H1 (cell line): Measurements from ENCODE around the gene LSM6. TPM values are rescaled to one million over a fixed set of nuclear protein-coding genes. Genes with fewer than 3 reads are reported as not detected.
A peak's percentile ranks its signal among the peaks of the same experiment; 100 is the strongest.

ENCODE experiments used
- CTCF ChIA-PET: fragments of 300-600 bp; sonication (Branson Sonifier 250); formaldehyde crosslinking; loops from one replicate; lab custom pipeline; 2021; ENCODE audit not compliant: partially characterized antibody; lab: Charles Lee
- POLR2A ChIA-PET: fragments of 300-600 bp; sonication (Branson Sonifier 250); formaldehyde crosslinking; loops from one replicate; lab custom pipeline; 2021; ENCODE audit warnings: inconsistent platforms; ENCODE audit not compliant: partially characterized antibody; lab: Charles Lee
- DNase-seq, 2 experiments: peaks; one replicate each; pipeline versions ENCODE4 v3.0.0 to v3.0.0-alpha.2; 2010 to 2022; ENCODE audit warnings: low spot score in 2 of 2, low read depth in 1 of 2, mixed read lengths in 1 of 2
- FAIRE-seq: peaks from 2 replicates; lab custom pipeline; 2011; peaks lifted over from hg19 to GRCh38; lab: Jason Lieb, UNC
- H2AFZ ChIP-seq: 2 replicates; pipeline ENCODE4 v1.8.1; 2012; ENCODE audit warnings: low read length, inconsistent platforms
- H2AK5ac ChIP-seq: 2 replicates; pipeline ENCODE4 v1.6.1; 2013; ENCODE audit warnings: low read depth, low read length
- H2BK120ac ChIP-seq: replicated peaks from 2 replicates; pipeline ENCODE3; 2013; ENCODE audit warnings: low read depth, low read length, inconsistent platforms
- H2BK12ac ChIP-seq: 2 replicates; pipeline ENCODE4 v1.6.1; 2013; ENCODE audit warnings: low read depth, low read length
- H2BK15ac ChIP-seq: 2 replicates; pipeline ENCODE4 v1.6.1; 2013; ENCODE audit warnings: low read length
- H2BK20ac ChIP-seq: 2 replicates; pipeline ENCODE4 v1.6.1; 2013; ENCODE audit warnings: low read length
- H2BK5ac ChIP-seq: 2 replicates; pipeline ENCODE4 v1.6.1; 2013; ENCODE audit warnings: low read depth, low read length
- H3K14ac ChIP-seq: 2 replicates; pipeline ENCODE4 v1.6.1; 2013; ENCODE audit warnings: inconsistent platforms; ENCODE audit not compliant: insufficient read length
- H3K18ac ChIP-seq: 2 replicates; pipeline ENCODE4 v1.6.1; 2013; ENCODE audit warnings: low read length; ENCODE audit errors: extremely low read depth
- H3K23ac ChIP-seq: 2 replicates; pipeline ENCODE4 v1.6.1; 2013; ENCODE audit warnings: inconsistent platforms; ENCODE audit not compliant: insufficient read length
- H3K23me2 ChIP-seq: 2 replicates; pipeline ENCODE4 v1.6.1; 2013; ENCODE audit warnings: low read depth, low read length
- H3K27ac ChIP-seq: 2 replicates; pipeline ENCODE4 v1.6.1; 2011; ENCODE audit warnings: low read depth, low read length, inconsistent platforms
- H3K27me3 ChIP-seq, 4 experiments: replicated peaks in 1 of 4; 1 replicate in 1 of 4; 2 replicates in 3 of 4; pipeline versions ENCODE4 v1.6.1 to v1.8.1; 2011 to 2013; ENCODE audit warnings: low read length in 3 of 4, mild to moderate bottlenecking in 3 of 4, inconsistent platforms in 2 of 4, mixed read lengths in 2 of 4, moderate library complexity in 1 of 4; ENCODE audit not compliant: control insufficient read depth in 3 of 4, insufficient read depth in 3 of 4; ENCODE audit errors: extremely low read depth in 1 of 4
- H3K36me3 ChIP-seq, 4 experiments: 2 replicates each; pipeline versions ENCODE4 v1.6.1 to v1.8.1; 2011 to 2013; ENCODE audit warnings: mild to moderate bottlenecking in 4 of 4, low read length in 3 of 4, moderate library complexity in 2 of 4, control low read depth in 1 of 4, inconsistent platforms in 1 of 4; ENCODE audit not compliant: insufficient read depth in 4 of 4, control insufficient read depth in 2 of 4
- H3K4ac ChIP-seq: replicated peaks from 2 replicates; pipeline ENCODE3; 2013; ENCODE audit warnings: low read length, low read depth, mixed read lengths, inconsistent platforms; ENCODE audit not compliant: insufficient read length
- H3K4me1 ChIP-seq, 4 experiments: replicated peaks in 1 of 4; 1 replicate in 1 of 4; 2 replicates in 3 of 4; pipeline versions ENCODE4 v1.6.1 to v1.8.1; 2011 to 2013; ENCODE audit warnings: low read length in 3 of 4, inconsistent platforms in 2 of 4, mixed read lengths in 1 of 4; ENCODE audit not compliant: insufficient read depth in 4 of 4, control insufficient read depth in 3 of 4
- H3K4me2 ChIP-seq, 2 experiments: 2 replicates each; pipeline versions ENCODE4 v1.6.1 to v1.8.1; 2011 to 2013; ENCODE audit warnings: low read depth in 2 of 2, low read length in 2 of 2, control low read depth in 1 of 2, inconsistent platforms in 1 of 2, mild to moderate bottlenecking in 1 of 2; ENCODE audit not compliant: insufficient read depth in 1 of 2
- H3K4me3 ChIP-seq, 4 experiments: fragments of 200-600, 300-600 bp in 1 of 4; sonication (generic), shearing (Covaris generic), sonication (Bioruptor Twin) in 1 of 4; 2 replicates each; pipeline versions ENCODE4 v1.5.1 to v1.8.1; 2011 to 2016; ENCODE audit warnings: low read length in 4 of 4, low read depth in 3 of 4, control low read depth in 2 of 4, inconsistent platforms in 2 of 4, mild to moderate bottlenecking in 2 of 4, mixed read lengths in 1 of 4, moderate library complexity in 1 of 4; ENCODE audit not compliant: insufficient read depth in 2 of 4; ENCODE audit errors: extremely low read depth in 1 of 4
- H3K56ac ChIP-seq: replicated peaks from 2 replicates; pipeline ENCODE3; 2013; ENCODE audit warnings: low read depth, mild to moderate bottlenecking, mixed read lengths, low read length, inconsistent platforms; ENCODE audit not compliant: insufficient read length
- H3K79me1 ChIP-seq: 2 replicates; pipeline ENCODE4 v1.6.1; 2013; ENCODE audit warnings: low read depth, low read length, control low read depth
- H3K79me2 ChIP-seq, 2 experiments: 2 replicates each; pipeline versions ENCODE4 v1.6.1 to v1.8.1; 2012 to 2013; ENCODE audit warnings: low read length in 2 of 2, mild to moderate bottlenecking in 2 of 2, inconsistent platforms in 1 of 2; ENCODE audit not compliant: insufficient read depth in 2 of 2, control insufficient read depth in 1 of 2
- H3K9ac ChIP-seq, 4 experiments: replicated peaks in 1 of 4; 1 replicate in 1 of 4; 2 replicates in 3 of 4; pipeline versions ENCODE4 v1.6.1 to v1.8.1; 2011 to 2013; ENCODE audit warnings: low read depth in 3 of 4, low read length in 3 of 4, control low read depth in 2 of 4, mild to moderate bottlenecking in 2 of 4, moderate library complexity in 2 of 4, inconsistent platforms in 1 of 4; ENCODE audit errors: extremely low read depth in 1 of 4
- H3K9me3 ChIP-seq, 2 experiments: 2 replicates each; pipeline versions ENCODE4 v1.6.1 to v1.8.1; 2012 to 2013; ENCODE audit warnings: mild to moderate bottlenecking in 2 of 2, moderate library complexity in 2 of 2, control low read depth in 1 of 2, inconsistent platforms in 1 of 2, low read depth in 1 of 2, low read length in 1 of 2, mixed read lengths in 1 of 2; ENCODE audit not compliant: insufficient read depth in 2 of 2
- H4K20me1 ChIP-seq, 2 experiments: replicated peaks in 1 of 2; 2 replicates each; pipeline versions ENCODE3 to v1.8.1; 2011 to 2013; ENCODE audit warnings: inconsistent platforms in 2 of 2, low read length in 2 of 2, mild to moderate bottlenecking in 1 of 2; ENCODE audit not compliant: insufficient read depth in 2 of 2, control insufficient read depth in 1 of 2
- H4K5ac ChIP-seq: 2 replicates; pipeline ENCODE4 v1.6.1; 2013; ENCODE audit warnings: low read length, low read depth, mixed read lengths, inconsistent platforms; ENCODE audit not compliant: insufficient read length
- H4K8ac ChIP-seq: 2 replicates; pipeline ENCODE4 v1.8.0; 2013; ENCODE audit warnings: mild to moderate bottlenecking, moderate library complexity, low read length, inconsistent platforms; ENCODE audit not compliant: insufficient read depth; ENCODE audit errors: extremely low read depth
- H4K91ac ChIP-seq: replicated peaks from 2 replicates; pipeline ENCODE3; 2013; ENCODE audit warnings: low read length, mixed read lengths, inconsistent platforms; ENCODE audit not compliant: insufficient read length
- ATF3 ChIP-seq: IDR thresholded peaks from 2 replicates; pipeline ENCODE4 v1.6.1; 2011; ENCODE audit warnings: low read depth, mild to moderate bottlenecking, low read length; ENCODE audit not compliant: insufficient read depth
- CTBP2 ChIP-seq: IDR thresholded peaks from 2 replicates; pipeline ENCODE4 v1.7.0; 2011; ENCODE audit warnings: borderline replicate concordance, mild to moderate bottlenecking, moderate library complexity, mixed read lengths, low read length; ENCODE audit not compliant: insufficient read depth, insufficient read length
- GTF2F1 ChIP-seq: IDR thresholded peaks from 2 replicates; pipeline ENCODE4 v1.6.1; 2012; ENCODE audit warnings: low read depth, low read length, improper control_type of control experiment, borderline replicate concordance
- PHF8 ChIP-seq: fragments of 200-600 bp; sonication (generic); conservative IDR thresholded peaks from 2 replicates; pipeline ENCODE4 v1.7.1; 2012; ENCODE audit warnings: low read depth, mild to moderate bottlenecking, inconsistent platforms, low read length, moderate library complexity
- POLR2A ChIP-seq, 2 experiments: IDR thresholded peaks; 1 replicate in 1 of 2; 2 replicates in 1 of 2; pipeline ENCODE4 v1.6.1; 2011; ENCODE audit warnings: low read depth in 2 of 2, low read length in 2 of 2, mild to moderate bottlenecking in 2 of 2; ENCODE audit errors: control extremely low read depth in 1 of 2
- RNF2 ChIP-seq: fragments of 200-900, 300-1000 bp; sonication (generic); IDR thresholded peaks from 2 replicates; pipeline ENCODE4 v1.7.1; 2016; ENCODE audit warnings: borderline replicate concordance, low read depth, mild to moderate bottlenecking, antibody characterized with exemption, low read length; ENCODE audit not compliant: poor library complexity, severe bottlenecking; ENCODE audit errors: missing control alignments
- SIRT6 ChIP-seq: IDR thresholded peaks from one replicate; pipeline ENCODE4 v1.7.1; 2012; ENCODE audit warnings: low read length, inconsistent platforms
- SP4 ChIP-seq: IDR thresholded peaks from 2 replicates; pipeline ENCODE4 v1.6.1; 2012; ENCODE audit warnings: low read length, inconsistent platforms
- SUZ12 ChIP-seq: fragments of 200-600 bp; sonication (generic); IDR thresholded peaks from 2 replicates; pipeline ENCODE4 v1.6.1; 2012; ENCODE audit warnings: mild to moderate bottlenecking, inconsistent platforms, low read length, moderate library complexity, mixed read lengths
- TAF1 ChIP-seq: IDR thresholded peaks from 2 replicates; pipeline ENCODE4 v1.6.1; 2011; ENCODE audit warnings: mild to moderate bottlenecking, low read depth, low read length
- TBP ChIP-seq: IDR thresholded peaks from 2 replicates; pipeline ENCODE4 v1.6.1; 2011; ENCODE audit warnings: low read depth, low read length, improper control_type of control experiment
- ZNF274 ChIP-seq: IDR thresholded peaks from 2 replicates; pipeline ENCODE4 v1.7.0; 2012; ENCODE audit warnings: low read length, borderline replicate concordance; ENCODE audit errors: extremely low read depth
- WGBS, 2 experiments: shearing (Covaris generic) in 1 of 2; methylation state at CpG; one replicate each; pipeline versions ENCODE4 v1.1.6 to v1.1.7; 2013 to 2015; ENCODE audit warnings: low lambda C conversion rate in 2 of 2, mixed read lengths in 2 of 2, inconsistent platforms in 1 of 2, low coverage in 1 of 2, missing lambda C conversion rate in 1 of 2; ENCODE audit not compliant: insufficient replicate concordance in 2 of 2, insufficient coverage in 1 of 2, insufficient read length in 1 of 2; ENCODE audit errors: extremely low coverage in 1 of 2, missing lambda C conversion rate in 1 of 2; 5-methylcytosine and 5-hydroxymethylcytosine counted together
- polyA plus RNA-seq, 7 experiments: library from polyadenylated mRNA; depleted of rRNA in 3 of 7; stranded (reverse) in 5 of 7; unstranded in 2 of 7; fragments of >200 nt in 5 of 7; fragments of 200-250 nt in 2 of 7; gene quantifications; 1 replicate in 5 of 7; 2 replicates in 1 of 7; 4 replicates in 1 of 7; pipeline versions ENCODE4 v1.2.1 to v1.2.3, GENCODE V29; 2011 to 2013; ENCODE audit warnings: missing spikeins in 2 of 7, mixed read lengths in 2 of 7
- total RNA-seq: library from RNA; stranded (reverse); fragmentation: NEBNext Ultra II Directional; extraction: Animal tissue kit (Norgen Biotek cat#: 25700); gene quantifications from 2 replicates; pipeline ENCODE4 v1.2.1, GENCODE V29; 2021

LSM6 gene
- total and polyA plus RNA-seq, 2 of the 8 experiments (the other 6 are each of a cell fraction or from before 2014, with no cell fraction given) = 40.2 to 63.4 TPM

GRCh38 chr4:146134761-146135445 is 40.6 kb upstream of the LSM6 start:
- H2BK15ac ChIP-seq = no peak overlapping the region
- H3K79me2 ChIP-seq = no peaks in the 10 kb centered on the region
- H3K14ac ChIP-seq = no peak overlapping the region
- H3K9ac ChIP-seq = no peak overlapping the region
- no peak overlapping the region for H3K56ac ChIP-seq
- no peaks in the 10 kb centered on the region for H3K36me3 ChIP-seq
- no peak overlapping the region for H2AK5ac ChIP-seq
- no peaks in the 10 kb centered on the region for H3K27me3 ChIP-seq
- no peak overlapping the region for H3K18ac ChIP-seq
- no peak overlapping the region for H2BK5ac ChIP-seq
- H2BK20ac ChIP-seq = no peak overlapping the region
- no peaks in the 10 kb centered on the region for H4K20me1 ChIP-seq
- H4K91ac ChIP-seq = no peak overlapping the region
- H3K79me1 ChIP-seq = no peaks in the 10 kb centered on the region
- H4K8ac ChIP-seq = no peak overlapping the region
- no peak overlapping the region for H3K4me3 ChIP-seq
- H2AFZ ChIP-seq = peak overlapping the region; percentile 76; the same call in 1 of the 2 replicates
- WGBS, 2 experiments = 79% methylated on average over 8 of the region's 8 CpGs; no CpG with 5 or more reads in 1 of the 2 experiments
- peaks cover 0 to 7% (median 2%) of the 10 kb centered on the region in 4 experiments; a peak in 3 of 7 replicates for H3K4me1 ChIP-seq
- no peak for FAIRE-seq
- H2BK12ac ChIP-seq = no peak overlapping the region
- H3K4me2 ChIP-seq = no peak overlapping the region
- POLR2A ChIA-PET = interaction anchor here (0.6 to 1.6 kb wide), 2 partner anchors 11 to 25 kb away, joined by 3 to 5 read pairs; no protein-coding TSS in a partner anchor
- H2BK120ac ChIP-seq = no peak overlapping the region
- H3K27ac ChIP-seq = no peak overlapping the region
- no peak overlapping the region for H3K23ac ChIP-seq
- no peak overlapping the region for H4K5ac ChIP-seq
- CTCF ChIA-PET = interaction anchor here (1.8 to 3.6 kb wide), 2 partner anchors 11 to 39 kb away, joined by 6 to 12 read pairs; no protein-coding TSS in a partner anchor
- no peaks in the 10 kb centered on the region for H3K9me3 ChIP-seq
- DNase-seq = no peak
- H3K4ac ChIP-seq = no peak overlapping the region
- no peaks in the 10 kb centered on the region for H3K23me2 ChIP-seq
- no peak for TF ChIP-seq SIRT6
- no peak for TF ChIP-seq SP4
- no peak for TF ChIP-seq ZNF274
- no peak for TF ChIP-seq POLR2A (IDR thresholded peaks at IDR 0.05; ENCODE audit: control extremely low read depth in 1 of 2, low read depth in 2 of 2, low read length in 2 of 2)
- TF ChIP-seq TAF1 = no peak
- no peak for TF ChIP-seq RNF2
- TF ChIP-seq CTBP2 = no peak
- TF ChIP-seq SUZ12 = no peak
- no peak for TF ChIP-seq GTF2F1
- TF ChIP-seq TBP = no peak
- no peak for TF ChIP-seq ATF3
- no peak for TF ChIP-seq PHF8
